Activated naive CD4-positive, alpha-beta T cell (primary cell): ENCODE results near the gene CDK15.

Experiments
- DNase-seq, 4 experiments: peaks; one replicate each; lab custom pipeline; 2025; lab: John Stamatoyannopoulos, UW

Gene CDK15

GRCh38 chr2:201938781-201939180 lies 132.4 kb downstream of the CDK15 start:
- DNase-seq, result no peak

- no peak for DNase-seq
These were observed 133.2 kb downstream of the CDK15 start for GRCh38 chr2:201939453-201939941.

- no peak for DNase-seq
These were observed 136.2 kb downstream of the CDK15 start for GRCh38 chr2:201942531-201942930.
